Lower lobe of right lung (tissue), 2 donors: ENCODE data around the gene RRM1. TPM values are rescaled to one million over a fixed set of nuclear protein-coding genes. Genes with fewer than 3 reads are reported as not detected.
A peak's percentile ranks its signal among the peaks of the same experiment; 100 is the strongest.

Experiments
- ATAC-seq, 2 donors: fragments of 200-7000 bp; cut with Tn5 transposase; one replicate each; pipeline ENCODE4 v1.9.1; 2020 to 2022; ENCODE audit warnings: mild to moderate bottlenecking in 2 of 2, moderate library complexity in 2 of 2
- DNase-seq: peaks from one replicate; pipeline ENCODE4 v3.0.0-alpha.2; 2020
- H3K27ac ChIP-seq: fragments of 200-600 bp; one replicate; pipeline ENCODE4 v1.8.0; 2022
- H3K27me3 ChIP-seq: fragments of 200-600 bp; one replicate; pipeline ENCODE4 v1.8.0; 2022; ENCODE audit warnings: low read depth
- H3K36me3 ChIP-seq: fragments of 200-600 bp; one replicate; pipeline ENCODE4 v1.8.0; 2022; ENCODE audit warnings: mild to moderate bottlenecking
- H3K4me1 ChIP-seq: fragments of 200-600 bp; one replicate; pipeline ENCODE4 v1.8.0; 2022
- H3K4me3 ChIP-seq: fragments of 200-600 bp; one replicate; pipeline ENCODE4 v1.8.0; 2022; ENCODE audit warnings: mild to moderate bottlenecking
- H3K9me3 ChIP-seq: fragments of 200-600 bp; one replicate; pipeline ENCODE4 v1.8.0; 2022
- intact Hi-C: fragments of 100-400 bp; cut with DNase I; formaldehyde crosslinking; loops from one replicate; pipeline ENCODE4 v1.11.0; 2022
- total RNA-seq: library from RNA; stranded (reverse); fragmentation: NEBNext Ultra II Directional; extraction: Animal tissue kit (Norgen Biotek cat#: 25700); gene quantifications from one replicate; pipeline ENCODE4 v1.2.1, GENCODE V29; 2021
- TF ChIP-seq, protein P1 (sequence below): fragments of 200-600 bp; IDR thresholded peaks from one replicate; pipeline ENCODE4 v1.8.0; 2022; ENCODE audit warnings: antibody characterized with exemption, mild to moderate bottlenecking
- donor health status: DM: no; HTN: yes; CAD: no; lungs with severe emphysema.

The RRM1 gene
- total RNA-seq, 1 donor from 2014 or later: 23.7 TPM

GRCh38 chr11:4064278-4064955, 30.2 kb upstream of the RRM1 start:
- Histone ChIP-seq H3K27me3 (no peaks in the 10 kb centered on the region), H3K36me3 (peaks cover 24% of the 10 kb centered on the region), H3K4me1 (peaks cover 46% of the 10 kb centered on the region), H3K9me3 (no peaks in the 10 kb centered on the region), H3K4me3 (no peak overlapping the region), H3K27ac (no peak overlapping the region)
- intact Hi-C loops: loop anchor here (5.0 kb wide), 1 partner anchor 207 kb away; the partner anchor contains the start of gene STIM1
- no peak for ATAC-seq
- no peak for DNase-seq
- TF ChIP-seq, protein P1, sequence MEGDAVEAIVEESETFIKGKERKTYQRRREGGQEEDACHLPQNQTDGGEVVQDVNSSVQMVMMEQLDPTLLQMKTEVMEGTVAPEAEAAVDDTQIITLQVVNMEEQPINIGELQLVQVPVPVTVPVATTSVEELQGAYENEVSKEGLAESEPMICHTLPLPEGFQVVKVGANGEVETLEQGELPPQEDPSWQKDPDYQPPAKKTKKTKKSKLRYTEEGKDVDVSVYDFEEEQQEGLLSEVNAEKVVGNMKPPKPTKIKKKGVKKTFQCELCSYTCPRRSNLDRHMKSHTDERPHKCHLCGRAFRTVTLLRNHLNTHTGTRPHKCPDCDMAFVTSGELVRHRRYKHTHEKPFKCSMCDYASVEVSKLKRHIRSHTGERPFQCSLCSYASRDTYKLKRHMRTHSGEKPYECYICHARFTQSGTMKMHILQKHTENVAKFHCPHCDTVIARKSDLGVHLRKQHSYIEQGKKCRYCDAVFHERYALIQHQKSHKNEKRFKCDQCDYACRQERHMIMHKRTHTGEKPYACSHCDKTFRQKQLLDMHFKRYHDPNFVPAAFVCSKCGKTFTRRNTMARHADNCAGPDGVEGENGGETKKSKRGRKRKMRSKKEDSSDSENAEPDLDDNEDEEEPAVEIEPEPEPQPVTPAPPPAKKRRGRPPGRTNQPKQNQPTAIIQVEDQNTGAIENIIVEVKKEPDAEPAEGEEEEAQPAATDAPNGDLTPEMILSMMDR: no peak

GRCh38 chr11:4065086-4065485, 29.5 kb upstream of the RRM1 start:
- Histone ChIP-seq H3K27me3 (no peaks in the 10 kb centered on the region), H3K9me3 (no peaks in the 10 kb centered on the region), H3K4me1 (peaks cover 48% of the 10 kb centered on the region), H3K4me3 (no peak overlapping the region), H3K36me3 (peaks cover 21% of the 10 kb centered on the region), H3K27ac (no peak overlapping the region)
- ATAC-seq (no peak), DNase-seq (no peak)
- intact Hi-C loops: no loop called here
- TF ChIP-seq, protein P1: no peak

DNA sequence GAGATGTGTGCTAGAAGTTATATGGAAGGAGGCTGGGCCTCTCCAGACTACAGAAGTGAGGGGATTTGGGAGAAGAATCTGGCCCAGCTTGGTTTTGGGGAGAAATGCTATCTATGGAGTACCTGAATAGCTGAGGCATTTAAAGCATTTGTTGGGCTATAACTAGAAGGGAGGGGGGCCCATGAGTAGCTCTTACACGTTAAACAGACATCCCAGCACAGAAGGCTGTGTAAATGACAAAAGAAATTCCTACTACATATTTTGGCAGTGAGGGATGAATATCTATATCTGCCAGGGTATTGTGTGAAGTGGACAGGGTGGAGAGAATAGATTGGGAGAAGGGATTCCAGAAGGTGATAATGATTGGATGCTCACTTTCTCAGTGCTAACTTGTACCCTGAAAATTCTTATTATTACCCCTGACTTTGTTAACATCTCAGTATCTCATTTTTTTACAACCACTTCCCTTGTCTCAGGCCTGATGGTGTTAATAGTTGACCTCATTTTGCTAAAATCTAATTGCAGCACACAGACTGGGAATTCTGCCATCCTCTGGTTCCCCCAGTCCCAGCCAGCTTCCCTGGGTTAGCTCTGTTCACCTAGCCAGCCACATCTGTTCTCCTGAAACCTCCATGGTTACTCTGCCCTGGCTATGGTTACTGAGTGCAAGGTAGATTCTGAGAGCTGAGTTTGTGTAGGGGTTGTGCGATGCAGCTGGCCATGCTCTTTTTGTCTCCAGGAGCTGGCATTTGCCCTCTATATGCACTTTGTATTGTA, 28.8 kb upstream of the RRM1 start:
- H3K4me1 ChIP-seq: peaks cover 44% of the 10 kb centered on the region
- TF ChIP-seq, protein P1: no peak
- H3K9me3 ChIP-seq: no peaks in the 10 kb centered on the region
- H3K27me3 ChIP-seq: no peaks in the 10 kb centered on the region
- H3K27ac ChIP-seq: no peak overlapping the region
- no peak for DNase-seq
- ATAC-seq: no peak
- H3K4me3 ChIP-seq: no peak overlapping the region
- peaks cover 22% of the 10 kb centered on the region for H3K36me3 ChIP-seq
- intact Hi-C loops: no loop called here

DNA sequence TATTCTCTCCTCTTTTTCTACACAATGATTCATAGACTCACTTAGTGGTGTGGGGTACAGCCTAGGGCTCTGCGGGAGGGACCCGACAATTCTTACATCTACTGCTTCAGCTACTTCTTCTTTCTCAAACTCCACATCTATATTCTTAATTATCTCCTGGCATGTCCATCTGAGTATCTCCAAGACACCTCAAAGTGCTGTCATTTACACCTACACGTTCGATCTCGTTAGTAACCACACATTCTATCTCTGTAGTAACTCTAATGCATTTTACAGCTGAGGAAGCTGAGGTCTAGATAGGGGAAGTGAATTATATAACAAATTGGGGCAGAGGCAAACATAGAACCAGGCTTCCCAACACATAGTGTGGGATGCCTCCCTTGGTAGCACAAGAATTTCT, 27.7 kb upstream of the RRM1 start:
- intact Hi-C loops: no loop called here
- H3K27ac ChIP-seq: no peak overlapping the region
- H3K4me1 ChIP-seq: peaks cover 40% of the 10 kb centered on the region
- ATAC-seq: peak; percentile 56 to 68
- peaks cover 16% of the 10 kb centered on the region for H3K36me3 ChIP-seq
- H3K27me3 ChIP-seq: no peaks in the 10 kb centered on the region
- TF ChIP-seq, protein P1: no peak
- no peaks in the 10 kb centered on the region for H3K9me3 ChIP-seq
- no peak for DNase-seq
- H3K4me3 ChIP-seq: no peak overlapping the region

DNA sequence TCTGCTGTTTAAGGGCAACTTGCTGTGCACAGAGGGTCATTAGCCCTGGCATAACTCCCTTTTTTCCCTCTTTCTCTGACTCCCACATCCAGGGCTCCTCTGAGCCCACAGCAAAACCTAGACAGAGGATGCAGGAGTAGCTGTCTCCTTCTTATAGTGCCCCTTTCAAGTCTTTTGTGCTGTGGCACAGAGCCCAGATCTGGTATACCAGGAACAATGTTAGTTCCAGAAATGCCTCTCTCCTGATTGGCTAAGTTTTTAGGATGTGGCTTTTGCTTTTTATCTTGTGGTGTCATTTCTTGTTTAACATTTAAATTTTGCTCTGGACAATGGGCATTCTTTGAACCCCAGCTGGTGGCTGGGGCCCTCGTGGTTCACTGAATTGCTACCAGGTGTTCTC, 25.6 kb upstream of the RRM1 start:
- peaks cover 46% of the 10 kb centered on the region for H3K4me1 ChIP-seq
- intact Hi-C loops: no loop called here
- no peak for DNase-seq
- no peak overlapping the region for H3K4me3 ChIP-seq
- H3K27me3 ChIP-seq: no peaks in the 10 kb centered on the region
- ATAC-seq: no peak
- no peaks in the 10 kb centered on the region for H3K9me3 ChIP-seq
- TF ChIP-seq, protein P1: no peak
- H3K27ac ChIP-seq: no peak overlapping the region
- H3K36me3 ChIP-seq: peaks cover 21% of the 10 kb centered on the region
